Brain microvascular endothelial cell (primary cell): ENCODE data around the gene ADD3.
A peak's percentile ranks its signal among the peaks of the same experiment; 100 is the strongest.

Experiments
- DNase-seq: peaks from one replicate; pipeline ENCODE4 v3.0.0-alpha.2; 2020
- H3K27ac ChIP-seq: fragments of 250-450 bp; sonication (Bioruptor Pico); 2 replicates; pipeline ENCODE4 v1.5.1; 2020; ENCODE audit warnings: mild to moderate bottlenecking, moderate library complexity
- H3K27me3 ChIP-seq: fragments of 250-450 bp; sonication (Bioruptor Pico); replicated peaks from 2 replicates; pipeline ENCODE4 v1.5.1; 2020; ENCODE audit warnings: mild to moderate bottlenecking
- H3K36me3 ChIP-seq: fragments of 250-450 bp; sonication (Bioruptor Pico); replicated peaks from 2 replicates; pipeline ENCODE4 v1.5.1; 2020; ENCODE audit warnings: mild to moderate bottlenecking
- H3K4me3 ChIP-seq: 2 replicates; pipeline ENCODE4 v1.5.1; 2011; ENCODE audit warnings: low read depth, mild to moderate bottlenecking, control low read depth, low read length, moderate library complexity
- CTCF ChIP-seq: IDR thresholded peaks from 2 replicates; pipeline ENCODE4 v1.5.1; 2011; ENCODE audit warnings: low read depth, mild to moderate bottlenecking, moderate library complexity, low read length, control low read depth, inconsistent platforms; ENCODE audit errors: missing control alignments
- in situ Hi-C: cut with HindIII; loops from 2 replicates; pipeline ENCODE4 v1.10.0; 2017; ENCODE audit warnings: low sequenced_read_pairs, low pct_ligation_motif_present

The ADD3 gene

GRCh38 chr10:110007701-110008517, at the start of gene ADD3:
Gene ADD3, plus strand, starts transcription at chr10:110007984. Its CDS starts 92,670 bp downstream, at chr10:110100654.
- H3K4me3 ChIP-seq: peak within 1 kb of the TSS; percentile 76
- H3K36me3 ChIP-seq: no peaks in the 10 kb centered on the region
- peak; percentile 94 for DNase-seq
- in situ Hi-C loops: no loop called here
- no peak for TF ChIP-seq CTCF
- H3K27ac ChIP-seq: peak within 1 kb of the TSS; percentile 95
- H3K27me3 ChIP-seq: no peaks in the 10 kb centered on the region

GRCh38 chr10:109958059-109958458, 49.7 kb upstream of the ADD3 start:
- no peak overlapping the region for H3K4me3 ChIP-seq
- in situ Hi-C loops: no loop called here
- no peaks in the 10 kb centered on the region for H3K36me3 ChIP-seq
- TF ChIP-seq CTCF: no peak
- H3K27ac ChIP-seq: no peak overlapping the region
- no peak for DNase-seq
- no peaks in the 10 kb centered on the region for H3K27me3 ChIP-seq

- in situ Hi-C loops: no loop called here
- H3K27me3 ChIP-seq: no peaks in the 10 kb centered on the region
- H3K27ac ChIP-seq: no peak overlapping the region
- H3K4me3 ChIP-seq: no peak overlapping the region
- no peak for TF ChIP-seq CTCF
- DNase-seq: no peak
- no peaks in the 10 kb centered on the region for H3K36me3 ChIP-seq
These were observed 48.3 kb upstream of the ADD3 start for GRCh38 chr10:109959259-109960145.

- TF ChIP-seq CTCF: no peak
- no peak overlapping the region for H3K4me3 ChIP-seq
- DNase-seq: no peak
- H3K27ac ChIP-seq: peak overlapping the region; percentile 66
- no peaks in the 10 kb centered on the region for H3K36me3 ChIP-seq
- no peaks in the 10 kb centered on the region for H3K27me3 ChIP-seq
- in situ Hi-C loops: no loop called here
These were observed 47.1 kb upstream of the ADD3 start for GRCh38 chr10:109960682-109961081.

GRCh38 chr10:109961174-109962001, 46.4 kb upstream of the ADD3 start:
- Histone ChIP-seq H3K4me3 (no peak overlapping the region), H3K36me3 (no peaks in the 10 kb centered on the region), H3K27me3 (no peaks in the 10 kb centered on the region), H3K27ac (peak overlapping the region; percentile 66)
- no peak for TF ChIP-seq CTCF
- in situ Hi-C loops: no loop called here
- DNase-seq: peak; percentile 57
